H1 (cell line): ENCODE data around the gene SLC19A1. TPM values are rescaled to one million over a fixed set of nuclear protein-coding genes. Genes with fewer than 3 reads are reported as not detected.

Source experiments
- CTCF ChIA-PET: fragments of 300-600 bp; sonication (Branson Sonifier 250); formaldehyde crosslinking; loops from one replicate; lab custom pipeline; 2021; ENCODE audit not compliant: partially characterized antibody; lab: Charles Lee
- POLR2A ChIA-PET: fragments of 300-600 bp; sonication (Branson Sonifier 250); formaldehyde crosslinking; loops from one replicate; lab custom pipeline; 2021; ENCODE audit warnings: inconsistent platforms; ENCODE audit not compliant: partially characterized antibody; lab: Charles Lee
- DNase-seq, 2 experiments: peaks; one replicate each; pipeline versions ENCODE4 v3.0.0 to v3.0.0-alpha.2; 2010 to 2022; ENCODE audit warnings: low spot score in 2 of 2, low read depth in 1 of 2, mixed read lengths in 1 of 2
- FAIRE-seq: peaks from 2 replicates; lab custom pipeline; 2011; peaks lifted over from hg19 to GRCh38; lab: Jason Lieb, UNC
- H2AFZ ChIP-seq: 2 replicates; pipeline ENCODE4 v1.8.1; 2012; ENCODE audit warnings: low read length, inconsistent platforms
- H2AK5ac ChIP-seq: 2 replicates; pipeline ENCODE4 v1.6.1; 2013; ENCODE audit warnings: low read depth, low read length
- H2BK120ac ChIP-seq: replicated peaks from 2 replicates; pipeline ENCODE3; 2013; ENCODE audit warnings: low read depth, low read length, inconsistent platforms
- H2BK12ac ChIP-seq: 2 replicates; pipeline ENCODE4 v1.6.1; 2013; ENCODE audit warnings: low read depth, low read length
- H2BK15ac ChIP-seq: 2 replicates; pipeline ENCODE4 v1.6.1; 2013; ENCODE audit warnings: low read length
- H2BK20ac ChIP-seq: 2 replicates; pipeline ENCODE4 v1.6.1; 2013; ENCODE audit warnings: low read length
- H2BK5ac ChIP-seq: 2 replicates; pipeline ENCODE4 v1.6.1; 2013; ENCODE audit warnings: low read depth, low read length
- H3K14ac ChIP-seq: 2 replicates; pipeline ENCODE4 v1.6.1; 2013; ENCODE audit warnings: inconsistent platforms; ENCODE audit not compliant: insufficient read length
- H3K18ac ChIP-seq: 2 replicates; pipeline ENCODE4 v1.6.1; 2013; ENCODE audit warnings: low read length; ENCODE audit errors: extremely low read depth
- H3K23ac ChIP-seq: 2 replicates; pipeline ENCODE4 v1.6.1; 2013; ENCODE audit warnings: inconsistent platforms; ENCODE audit not compliant: insufficient read length
- H3K23me2 ChIP-seq: 2 replicates; pipeline ENCODE4 v1.6.1; 2013; ENCODE audit warnings: low read depth, low read length
- H3K27ac ChIP-seq: 2 replicates; pipeline ENCODE4 v1.6.1; 2011; ENCODE audit warnings: low read depth, low read length, inconsistent platforms
- H3K27me3 ChIP-seq, 4 experiments: replicated peaks in 1 of 4; 1 replicate in 1 of 4; 2 replicates in 3 of 4; pipeline versions ENCODE4 v1.6.1 to v1.8.1; 2011 to 2013; ENCODE audit warnings: low read length in 3 of 4, mild to moderate bottlenecking in 3 of 4, inconsistent platforms in 2 of 4, mixed read lengths in 2 of 4, moderate library complexity in 1 of 4; ENCODE audit not compliant: control insufficient read depth in 3 of 4, insufficient read depth in 3 of 4; ENCODE audit errors: extremely low read depth in 1 of 4
- H3K36me3 ChIP-seq, 4 experiments: 2 replicates each; pipeline versions ENCODE4 v1.6.1 to v1.8.1; 2011 to 2013; ENCODE audit warnings: mild to moderate bottlenecking in 4 of 4, low read length in 3 of 4, moderate library complexity in 2 of 4, control low read depth in 1 of 4, inconsistent platforms in 1 of 4; ENCODE audit not compliant: insufficient read depth in 4 of 4, control insufficient read depth in 2 of 4
- H3K4ac ChIP-seq: replicated peaks from 2 replicates; pipeline ENCODE3; 2013; ENCODE audit warnings: low read length, low read depth, mixed read lengths, inconsistent platforms; ENCODE audit not compliant: insufficient read length
- H3K4me1 ChIP-seq, 4 experiments: replicated peaks in 1 of 4; 1 replicate in 1 of 4; 2 replicates in 3 of 4; pipeline versions ENCODE4 v1.6.1 to v1.8.1; 2011 to 2013; ENCODE audit warnings: low read length in 3 of 4, inconsistent platforms in 2 of 4, mixed read lengths in 1 of 4; ENCODE audit not compliant: insufficient read depth in 4 of 4, control insufficient read depth in 3 of 4
- H3K4me2 ChIP-seq, 2 experiments: 2 replicates each; pipeline versions ENCODE4 v1.6.1 to v1.8.1; 2011 to 2013; ENCODE audit warnings: low read depth in 2 of 2, low read length in 2 of 2, control low read depth in 1 of 2, inconsistent platforms in 1 of 2, mild to moderate bottlenecking in 1 of 2; ENCODE audit not compliant: insufficient read depth in 1 of 2
- H3K4me3 ChIP-seq, 4 experiments: fragments of 200-600, 300-600 bp in 1 of 4; sonication (generic), shearing (Covaris generic), sonication (Bioruptor Twin) in 1 of 4; 2 replicates each; pipeline versions ENCODE4 v1.5.1 to v1.8.1; 2011 to 2016; ENCODE audit warnings: low read length in 4 of 4, low read depth in 3 of 4, control low read depth in 2 of 4, inconsistent platforms in 2 of 4, mild to moderate bottlenecking in 2 of 4, mixed read lengths in 1 of 4, moderate library complexity in 1 of 4; ENCODE audit not compliant: insufficient read depth in 2 of 4; ENCODE audit errors: extremely low read depth in 1 of 4
- H3K56ac ChIP-seq: replicated peaks from 2 replicates; pipeline ENCODE3; 2013; ENCODE audit warnings: low read depth, mild to moderate bottlenecking, mixed read lengths, low read length, inconsistent platforms; ENCODE audit not compliant: insufficient read length
- H3K79me1 ChIP-seq: 2 replicates; pipeline ENCODE4 v1.6.1; 2013; ENCODE audit warnings: low read depth, low read length, control low read depth
- H3K79me2 ChIP-seq, 2 experiments: 2 replicates each; pipeline versions ENCODE4 v1.6.1 to v1.8.1; 2012 to 2013; ENCODE audit warnings: low read length in 2 of 2, mild to moderate bottlenecking in 2 of 2, inconsistent platforms in 1 of 2; ENCODE audit not compliant: insufficient read depth in 2 of 2, control insufficient read depth in 1 of 2
- H3K9ac ChIP-seq, 4 experiments: replicated peaks in 1 of 4; 1 replicate in 1 of 4; 2 replicates in 3 of 4; pipeline versions ENCODE4 v1.6.1 to v1.8.1; 2011 to 2013; ENCODE audit warnings: low read depth in 3 of 4, low read length in 3 of 4, control low read depth in 2 of 4, mild to moderate bottlenecking in 2 of 4, moderate library complexity in 2 of 4, inconsistent platforms in 1 of 4; ENCODE audit errors: extremely low read depth in 1 of 4
- H3K9me3 ChIP-seq, 2 experiments: 2 replicates each; pipeline versions ENCODE4 v1.6.1 to v1.8.1; 2012 to 2013; ENCODE audit warnings: mild to moderate bottlenecking in 2 of 2, moderate library complexity in 2 of 2, control low read depth in 1 of 2, inconsistent platforms in 1 of 2, low read depth in 1 of 2, low read length in 1 of 2, mixed read lengths in 1 of 2; ENCODE audit not compliant: insufficient read depth in 2 of 2
- H4K20me1 ChIP-seq, 2 experiments: replicated peaks in 1 of 2; 2 replicates each; pipeline versions ENCODE3 to v1.8.1; 2011 to 2013; ENCODE audit warnings: inconsistent platforms in 2 of 2, low read length in 2 of 2, mild to moderate bottlenecking in 1 of 2; ENCODE audit not compliant: insufficient read depth in 2 of 2, control insufficient read depth in 1 of 2
- H4K5ac ChIP-seq: 2 replicates; pipeline ENCODE4 v1.6.1; 2013; ENCODE audit warnings: low read length, low read depth, mixed read lengths, inconsistent platforms; ENCODE audit not compliant: insufficient read length
- H4K8ac ChIP-seq: 2 replicates; pipeline ENCODE4 v1.8.0; 2013; ENCODE audit warnings: mild to moderate bottlenecking, moderate library complexity, low read length, inconsistent platforms; ENCODE audit not compliant: insufficient read depth; ENCODE audit errors: extremely low read depth
- H4K91ac ChIP-seq: replicated peaks from 2 replicates; pipeline ENCODE3; 2013; ENCODE audit warnings: low read length, mixed read lengths, inconsistent platforms; ENCODE audit not compliant: insufficient read length
- ASH2L ChIP-seq: fragments of 200-600, 300-600 bp; sonication (generic); IDR thresholded peaks from one replicate; pipeline ENCODE4 v1.7.1; 2017; ENCODE audit warnings: low read length
- ATF2 ChIP-seq: IDR thresholded peaks from 2 replicates; pipeline ENCODE4 v1.6.1; 2012; ENCODE audit warnings: low read length, inconsistent platforms
- BCL11A ChIP-seq, 2 experiments: IDR thresholded peaks; one replicate each; pipeline ENCODE4 v1.6.1; 2011; ENCODE audit warnings: low read depth in 2 of 2, low read length in 2 of 2, mild to moderate bottlenecking in 2 of 2
- BRCA1 ChIP-seq: IDR thresholded peaks from 2 replicates; pipeline ENCODE4 v1.6.1; 2012; ENCODE audit warnings: low read depth, low read length, improper control_type of control experiment
- HDAC2 ChIP-seq, 2 experiments: fragments of 300-600 bp in 1 of 2; sonication (generic) in 1 of 2; IDR thresholded peaks; 2 replicates each; pipeline ENCODE4 v1.6.1; 2011 to 2012; ENCODE audit warnings: low read depth in 2 of 2, low read length in 2 of 2, mild to moderate bottlenecking in 2 of 2, moderate library complexity in 2 of 2, borderline replicate concordance in 1 of 2, inconsistent platforms in 1 of 2
- HDAC6 ChIP-seq: IDR thresholded peaks from one replicate; pipeline ENCODE4 v1.7.1; 2012; ENCODE audit warnings: low read depth, mild to moderate bottlenecking, inconsistent platforms, low read length, moderate library complexity
- POLR2A ChIP-seq, 2 experiments: IDR thresholded peaks; 1 replicate in 1 of 2; 2 replicates in 1 of 2; pipeline ENCODE4 v1.6.1; 2011; ENCODE audit warnings: low read depth in 2 of 2, low read length in 2 of 2, mild to moderate bottlenecking in 2 of 2; ENCODE audit errors: control extremely low read depth in 1 of 2
- SIRT6 ChIP-seq: IDR thresholded peaks from one replicate; pipeline ENCODE4 v1.7.1; 2012; ENCODE audit warnings: low read length, inconsistent platforms
- TBP ChIP-seq: IDR thresholded peaks from 2 replicates; pipeline ENCODE4 v1.6.1; 2011; ENCODE audit warnings: low read depth, low read length, improper control_type of control experiment
- WGBS, 2 experiments: shearing (Covaris generic) in 1 of 2; methylation state at CpG; one replicate each; pipeline versions ENCODE4 v1.1.6 to v1.1.7; 2013 to 2015; ENCODE audit warnings: low lambda C conversion rate in 2 of 2, mixed read lengths in 2 of 2, inconsistent platforms in 1 of 2, low coverage in 1 of 2, missing lambda C conversion rate in 1 of 2; ENCODE audit not compliant: insufficient replicate concordance in 2 of 2, insufficient coverage in 1 of 2, insufficient read length in 1 of 2; ENCODE audit errors: extremely low coverage in 1 of 2, missing lambda C conversion rate in 1 of 2; 5-methylcytosine and 5-hydroxymethylcytosine counted together
- polyA plus RNA-seq, 7 experiments: library from polyadenylated mRNA; depleted of rRNA in 3 of 7; stranded (reverse) in 5 of 7; unstranded in 2 of 7; fragments of >200 nt in 5 of 7; fragments of 200-250 nt in 2 of 7; gene quantifications; 1 replicate in 5 of 7; 2 replicates in 1 of 7; 4 replicates in 1 of 7; pipeline versions ENCODE4 v1.2.1 to v1.2.3, GENCODE V29; 2011 to 2013; ENCODE audit warnings: missing spikeins in 2 of 7, mixed read lengths in 2 of 7
- total RNA-seq: library from RNA; stranded (reverse); fragmentation: NEBNext Ultra II Directional; extraction: Animal tissue kit (Norgen Biotek cat#: 25700); gene quantifications from 2 replicates; pipeline ENCODE4 v1.2.1, GENCODE V29; 2021

The SLC19A1 gene
- total and polyA plus RNA-seq, 2 of the 8 experiments (the other 6 are each of a cell fraction or from before 2014, with no cell fraction given), result 31.6 to 43.8 TPM

- Histone ChIP-seq H3K4ac (no peak overlapping the region), H2BK20ac (no peak overlapping the region), H3K18ac (no peak overlapping the region), H3K14ac (no peak overlapping the region), H3K4me3 (no peak overlapping the region), H2BK12ac (no peak overlapping the region), H2AFZ (no peak overlapping the region), H3K9me3 (no peaks in the 10 kb centered on the region), H3K4me2 (no peak overlapping the region), H2BK120ac (no peak overlapping the region), H4K20me1 (peaks cover 15 to 25% of the 10 kb centered on the region in 2 experiments), H3K9ac (no peak overlapping the region), H3K56ac (no peak overlapping the region), H3K27ac (no peak overlapping the region; the same call in 1 of the 2 replicates), H2BK15ac (no peak overlapping the region), H2AK5ac (no peak overlapping the region), H3K79me2 (peaks cover 0 to 35% of the 10 kb centered on the region in 2 experiments; a peak in 2 of 4 replicates), H4K91ac (no peak overlapping the region), H2BK5ac (0 out of 2 replicates have a peak overlapping the region, but pooled peaks have one; percentile 60), H3K79me1 (peaks cover 12% of the 10 kb centered on the region), H4K5ac (no peak overlapping the region), H3K4me1 (no peaks in the 10 kb centered on the region; a peak in 1 of 7 replicates), H3K36me3 (peaks cover 2 to 54% (median 22%) of the 10 kb centered on the region in 4 experiments; a peak in 7 of 8 replicates), H3K23ac (no peak overlapping the region), H4K8ac (peak overlapping the region; percentile 28; the same call in 1 of the 2 replicates), H3K23me2 (peaks cover 8% of the 10 kb centered on the region), H3K27me3 (no peaks in the 10 kb centered on the region)
- CTCF ChIA-PET, result interaction anchor here (0.6 to 3.5 kb wide), 11 partner anchors 10 to 320 kb away, joined by 3 to 10 read pairs (median 3); no protein-coding TSS in a partner anchor
- DNase-seq (no peak), FAIRE-seq (no peak)
- 93% methylated on average over 37 of the region's 42 CpGs; no CpG with 5 or more reads in 1 of the 2 experiments for WGBS, 2 experiments
- POLR2A ChIA-PET, result interaction anchor here (0.6 to 1.6 kb wide), 3 partner anchors 55 to 843 kb away, joined by 3 read pairs; no protein-coding TSS in a partner anchor
- TF ChIP-seq TBP (no peak), HDAC2 (IDR thresholded peaks at IDR 0.05; ENCODE audit: borderline replicate concordance in 1 of 2, low read depth in 2 of 2, low read length in 2 of 2) (no peak), HDAC6 (no peak), BRCA1 (no peak), ATF2 (no peak), POLR2A (IDR thresholded peaks at IDR 0.05; ENCODE audit: control extremely low read depth in 1 of 2, low read depth in 2 of 2, low read length in 2 of 2) (no peak), BCL11A (IDR thresholded peaks at IDR 0.05; ENCODE audit: low read depth in 2 of 2, low read length in 2 of 2) (no peak), ASH2L (no peak), SIRT6 (no peak)
Measured at GRCh38 chr21:45472445-45473365, 69.5 kb downstream of the SLC19A1 start.
